Posterior vena cava (tissue), 2 donors: ENCODE measurements around the gene VPS54. TPM values are rescaled to one million over a fixed set of nuclear protein-coding genes. Genes with fewer than 3 reads are reported as not detected.
"Not testable (repeated sequence)": the region's sequence is repeated elsewhere in the genome, so short reads cannot be mapped to it uniquely, and the experiment has no call there.

Experiments
- DNase-seq: peaks from one replicate; pipeline ENCODE4 v3.0.0-alpha.2; 2020; ENCODE audit warnings: low spot score
- intact Hi-C, 2 donors: fragments of 100-400 bp; cut with DNase I; formaldehyde crosslinking; loops; one replicate each; pipeline versions ENCODE4 v1.14.1 to v1.14.2; 2022 to 2023
- total RNA-seq, 2 donors: library from RNA; stranded (reverse); fragmentation: NEBNext Ultra II Directional; extraction: Animal tissue kit (Norgen Biotek cat#: 25700); gene quantifications; one replicate each; pipeline ENCODE4 v1.2.1, GENCODE V29; 2021
- donor health status: DM: yes; HTN: yes; CAD: no.
- donor health status: DM: yes; HTN: yes; CAD: no.

VPS54 gene
- total RNA-seq, 2 donors from 2014 or later, result 18.7 to 22.9 TPM

GRCh38 chr2:63853527-63854310 is 165.5 kb downstream of the VPS54 start:
- intact Hi-C loops, result loop anchor here in 1 of 2 donors (2.0 kb wide), 1 partner anchor 17 kb away; no protein-coding TSS in a partner anchor
- DNase-seq, result no peak

GRCh38 chr2:63851691-63852311 is 167.4 kb downstream of the VPS54 start:
- no peak for DNase-seq
- intact Hi-C loops, result loop anchor here in 1 of 2 donors (2.0 kb wide), 1 partner anchor 19 kb away; no protein-coding TSS in a partner anchor

- intact Hi-C loops, result no loop called here
- DNase-seq, result no peak
Measured at GRCh38 chr2:63850649-63851048, 168.6 kb downstream of the VPS54 start.

- DNase-seq, result no peak
- intact Hi-C loops, result no loop called here
Measured at GRCh38 chr2:63850204-63850571, 169.0 kb downstream of the VPS54 start.

GRCh38 chr2:63849381-63850203 is 169.6 kb downstream of the VPS54 start:
- DNase-seq, result no peak
- intact Hi-C loops, result loop anchor here in 1 of 2 donors (10.0 kb wide), 1 partner anchor 155 kb away; no protein-coding TSS in a partner anchor

- intact Hi-C loops, result loop anchor here in 1 of 2 donors (10.0 kb wide), 1 partner anchor 153 kb away; no protein-coding TSS in a partner anchor
- DNase-seq, result not testable (repeated sequence)
Measured at GRCh38 chr2:63847571-63847970, 171.7 kb downstream of the VPS54 start.

GRCh38 chr2:63846487-63846886 is 172.7 kb downstream of the VPS54 start:
- intact Hi-C loops, result loop anchor here in 1 of 2 donors (10.0 kb wide), 1 partner anchor 152 kb away; no protein-coding TSS in a partner anchor

GRCh38 chr2:63845866-63846265 is 173.4 kb downstream of the VPS54 start:
- DNase-seq, result no peak
- intact Hi-C loops, result loop anchor here in 1 of 2 donors (10.0 kb wide), 1 partner anchor 151 kb away; no protein-coding TSS in a partner anchor

More at GRCh38 chr2:63846487-63846886, 172.7 kb downstream of the VPS54 start:
- no peak for DNase-seq

- intact Hi-C loops, result loop anchor here in 1 of 2 donors (10.0 kb wide), 1 partner anchor 150 kb away; no protein-coding TSS in a partner anchor
- no peak for DNase-seq
Measured at GRCh38 chr2:63844616-63845015, 174.6 kb downstream of the VPS54 start.

- intact Hi-C loops, result loop anchor here in 1 of 2 donors (10.0 kb wide), 1 partner anchor 149 kb away; no protein-coding TSS in a partner anchor
Measured at GRCh38 chr2:63843791-63844190, 175.4 kb downstream of the VPS54 start.

GRCh38 chr2:63843093-63843492 is 176.1 kb downstream of the VPS54 start:
- DNase-seq, result no peak
- intact Hi-C loops, result loop anchor here in 1 of 2 donors (10.0 kb wide), 1 partner anchor 148 kb away; no protein-coding TSS in a partner anchor

More at GRCh38 chr2:63843791-63844190, 175.4 kb downstream of the VPS54 start:
- no peak for DNase-seq

GRCh38 chr2:63842149-63843061 is 176.8 kb downstream of the VPS54 start:
- DNase-seq, result peak; percentile 77
- intact Hi-C loops, result loop anchor here in 1 of 2 donors (10.0 kb wide), 1 partner anchor 148 kb away; no protein-coding TSS in a partner anchor

Other genes starting within 250 kb of the VPS54 start
- gene UGP2, start 177.5 kb downstream of the VPS54 start, total RNA-seq, result 100 to 1,000 TPM; 204 to 217 TPM
- gene PELI1, start 125.0 kb upstream of the VPS54 start, total RNA-seq, result 10 to 100 TPM; 29.2 to 29.7 TPM